GM21576 (cell line): Measurements from ENCODE around the gene CHEK1.
A peak's percentile ranks its signal among the peaks of the same experiment; 100 is the strongest.

Source experiments
- ATAC-seq: cut with Tn5 transposase; IDR thresholded peaks from one replicate; pipeline ENCODE4 v1.9.1; 2021; ENCODE audit warnings: mild to moderate bottlenecking, moderate library complexity; ENCODE audit not compliant: unreplicated experiment

The CHEK1 gene

DNA sequence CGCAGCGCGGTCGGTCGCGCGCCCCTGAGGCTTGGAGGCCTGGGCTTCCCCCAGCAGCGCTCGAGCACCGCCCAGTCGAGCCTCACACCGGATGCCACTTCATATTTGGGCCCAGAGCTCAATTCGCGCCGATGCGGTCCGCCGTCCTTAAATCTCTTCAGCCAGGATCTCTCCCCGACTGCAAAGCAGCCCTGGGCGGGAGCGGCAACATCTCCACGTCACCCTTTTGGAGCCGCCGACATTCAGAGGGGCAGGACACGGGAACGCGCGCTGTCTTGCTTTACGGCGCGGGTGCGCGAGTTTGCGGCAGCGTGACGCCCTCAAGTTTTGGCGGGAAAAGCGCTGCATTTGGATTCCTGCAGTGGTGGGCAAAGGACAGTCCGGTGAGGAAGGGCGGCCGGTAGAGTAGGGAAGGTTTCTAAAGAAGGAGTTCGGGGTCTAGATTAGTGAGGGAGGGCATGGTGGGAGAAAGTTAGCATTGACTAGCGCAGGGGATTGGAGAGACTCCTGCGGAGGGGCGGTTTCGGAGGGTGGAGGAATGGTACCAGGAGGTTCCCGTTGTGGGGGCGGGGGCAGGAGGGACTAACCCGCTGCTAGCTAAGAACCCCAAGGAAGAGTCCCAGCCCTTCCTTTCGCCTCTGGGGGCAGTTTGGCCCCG lies 796 bp downstream of the CHEK1 start:
- peak; percentile 85 for ATAC-seq

GRCh38 chr11:125626288-125626950 lies 1.5 kb downstream of the CHEK1 start:
- ATAC-seq: peak; percentile 43

DNA sequence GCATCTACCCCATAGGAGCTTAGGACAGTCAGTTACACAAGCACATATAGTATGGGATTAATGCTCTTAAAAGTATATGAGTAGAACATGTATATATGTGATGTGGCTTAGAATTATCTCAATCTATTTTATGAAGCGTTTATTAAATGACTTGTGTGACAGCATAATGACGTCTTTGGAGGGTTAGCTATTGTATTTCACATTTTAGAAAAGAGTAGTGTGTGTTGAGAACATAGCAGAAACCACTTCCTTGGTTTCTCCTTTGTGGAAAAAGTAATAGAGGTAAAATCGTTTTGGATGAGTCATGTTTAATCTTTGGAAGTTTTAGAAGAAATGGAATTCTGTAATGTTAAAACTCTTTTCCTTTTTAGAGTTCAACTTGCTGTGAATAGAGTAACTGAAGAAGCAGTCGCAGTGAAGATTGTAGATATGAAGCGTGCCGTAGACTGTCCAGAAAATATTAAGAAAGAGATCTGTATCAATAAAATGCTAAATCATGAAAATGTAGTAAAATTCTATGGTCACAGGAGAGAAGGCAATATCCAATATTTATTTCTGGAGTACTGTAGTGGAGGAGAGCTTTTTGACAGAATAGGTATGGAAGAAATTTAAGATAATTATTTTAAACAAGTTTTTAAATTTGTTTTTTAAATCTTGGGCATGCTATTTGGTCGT lies 2.4 kb downstream of the CHEK1 start:
- ATAC-seq: no peak

GRCh38 chr11:125637840-125638239 lies 12.9 kb downstream of the CHEK1 start:
- ATAC-seq: no peak

DNA sequence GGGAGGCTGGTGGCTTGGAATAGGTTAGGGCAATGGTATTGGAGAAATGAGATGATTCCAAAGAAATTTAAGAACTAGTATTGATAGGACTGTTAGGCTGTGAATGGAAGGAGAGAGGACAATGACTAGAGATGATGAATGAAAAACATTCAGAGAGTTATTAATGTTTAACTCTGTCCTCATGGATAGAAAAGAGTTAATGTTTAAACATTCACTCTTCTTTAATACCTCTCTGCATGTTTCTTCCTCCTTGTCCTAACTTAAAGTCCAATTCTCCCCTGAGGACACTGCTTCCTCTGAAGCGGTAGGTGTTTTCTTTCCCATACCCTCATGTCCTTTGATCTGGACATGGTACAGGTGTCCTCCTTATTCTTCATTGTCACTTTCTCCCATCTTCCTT lies 13.4 kb downstream of the CHEK1 start:
- ATAC-seq: no peak

GRCh38 chr11:125645871-125646270 lies 20.9 kb downstream of the CHEK1 start:
- ATAC-seq: no peak

DNA sequence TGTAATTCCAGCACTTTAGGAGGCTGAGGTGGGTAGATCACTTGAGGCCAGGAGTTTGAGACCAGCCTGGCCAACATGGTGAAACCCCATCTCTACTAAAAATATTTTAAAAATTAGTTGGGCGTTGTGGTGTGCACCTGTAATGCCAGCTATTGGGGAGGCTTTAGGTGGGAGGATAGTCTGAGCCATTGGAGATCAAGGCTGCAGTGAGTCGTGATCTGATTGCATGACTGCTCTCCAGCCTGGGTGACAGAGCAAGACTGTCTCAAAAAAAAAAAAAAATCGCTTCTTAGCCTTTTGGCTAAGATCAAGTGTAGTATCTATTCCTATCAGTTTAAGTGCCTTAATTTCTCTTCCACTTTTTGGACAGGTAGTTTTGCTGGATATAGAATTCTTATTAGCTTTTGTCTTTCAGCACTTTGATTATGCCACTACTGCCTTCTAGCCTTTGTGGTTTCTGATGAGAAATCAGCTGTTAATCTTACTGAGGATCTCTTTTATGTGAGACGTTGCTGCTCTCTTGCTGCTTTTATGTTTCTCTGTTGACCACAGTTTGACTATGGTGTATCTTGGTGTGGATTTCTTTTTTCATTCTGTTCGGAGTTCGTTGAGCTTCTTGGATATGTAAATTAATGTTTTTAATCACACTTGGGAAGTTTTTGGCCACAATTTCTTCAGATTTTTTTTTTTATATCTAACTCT lies 24.7 kb downstream of the CHEK1 start:
- ATAC-seq: no peak

GRCh38 chr11:125662689-125663088 lies 37.7 kb downstream of the CHEK1 start:
- no peak for ATAC-seq

DNA sequence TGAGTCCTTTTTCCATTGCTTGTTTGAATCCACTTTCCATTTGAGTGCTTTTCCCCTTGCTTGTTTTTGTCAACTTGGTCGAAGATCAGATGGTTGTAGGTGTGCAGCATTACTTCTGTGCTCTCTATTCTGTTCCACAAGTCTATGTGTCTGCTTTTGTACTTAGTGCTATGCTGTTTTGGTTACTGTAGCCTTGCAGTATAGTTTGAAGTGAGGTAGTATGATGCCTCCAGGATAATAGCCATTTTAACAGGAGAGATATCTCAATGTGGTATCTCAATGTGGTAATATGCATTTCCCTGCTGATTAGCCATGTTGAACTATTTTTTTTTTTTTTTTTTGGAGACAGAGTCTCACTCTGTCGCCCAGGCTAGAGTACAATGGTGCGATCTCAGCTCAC lies 38.9 kb downstream of the CHEK1 start:
- ATAC-seq: no peak

DNA sequence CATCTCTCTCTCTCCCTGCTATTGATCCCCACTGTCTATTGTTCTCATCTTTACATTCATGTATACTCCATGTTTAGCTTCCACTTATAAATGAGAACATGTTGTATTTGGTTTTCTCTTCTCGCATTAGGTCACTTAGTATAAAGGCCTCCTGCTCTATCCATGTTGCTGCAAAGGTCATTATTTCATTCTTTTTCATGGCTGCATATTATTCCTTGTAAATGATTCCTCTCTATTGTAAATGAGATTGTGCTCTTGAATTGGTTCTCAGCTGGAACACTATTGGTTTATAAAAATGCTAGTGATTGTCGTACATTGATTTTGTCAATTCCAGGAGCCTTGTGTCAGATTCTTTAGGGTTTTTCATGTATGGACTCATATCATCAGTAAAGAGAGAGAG lies 42.2 kb downstream of the CHEK1 start:
- ATAC-seq: no peak

DNA sequence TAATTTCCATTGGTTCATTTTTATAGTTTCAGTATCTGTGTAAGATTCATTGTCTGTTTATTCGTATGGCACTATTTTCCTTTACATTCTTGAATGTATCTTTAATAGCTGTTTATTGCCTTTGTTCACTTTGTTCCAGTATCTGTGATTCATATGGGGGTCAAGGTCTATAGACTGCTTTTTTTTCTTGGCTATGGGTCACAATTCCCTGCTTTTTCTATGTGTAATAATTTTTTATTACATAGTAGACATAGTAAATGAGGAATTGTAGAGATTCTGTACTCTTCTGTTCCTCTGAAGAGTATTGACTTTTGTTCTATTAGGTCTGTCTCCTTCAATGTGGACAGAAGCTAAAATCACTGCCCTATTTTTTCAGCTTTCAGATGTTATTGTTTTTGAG lies 45.2 kb downstream of the CHEK1 start:
- no peak for ATAC-seq

- no peak for ATAC-seq
Measured at GRCh38 chr11:125671561-125671960, 46.6 kb downstream of the CHEK1 start.

DNA sequence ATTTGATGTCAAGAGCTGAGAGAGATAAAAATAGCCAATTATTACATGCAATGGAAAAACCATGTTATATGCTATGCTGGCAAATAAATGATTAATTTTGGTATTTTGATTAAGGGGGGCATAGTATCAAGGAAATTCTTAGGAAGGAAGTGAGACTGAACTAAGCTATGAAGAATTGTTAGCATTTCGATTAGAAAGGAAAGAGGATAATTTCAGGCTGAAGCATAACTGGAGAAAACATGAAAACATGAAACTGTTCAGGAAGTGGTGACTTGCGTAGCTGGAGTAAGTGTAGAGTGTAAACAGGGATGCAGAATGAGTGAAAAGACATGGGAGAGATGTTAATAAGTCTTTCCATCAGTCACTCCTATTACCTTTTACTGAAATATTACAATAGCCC lies 49.2 kb downstream of the CHEK1 start:
- ATAC-seq: no peak

DNA sequence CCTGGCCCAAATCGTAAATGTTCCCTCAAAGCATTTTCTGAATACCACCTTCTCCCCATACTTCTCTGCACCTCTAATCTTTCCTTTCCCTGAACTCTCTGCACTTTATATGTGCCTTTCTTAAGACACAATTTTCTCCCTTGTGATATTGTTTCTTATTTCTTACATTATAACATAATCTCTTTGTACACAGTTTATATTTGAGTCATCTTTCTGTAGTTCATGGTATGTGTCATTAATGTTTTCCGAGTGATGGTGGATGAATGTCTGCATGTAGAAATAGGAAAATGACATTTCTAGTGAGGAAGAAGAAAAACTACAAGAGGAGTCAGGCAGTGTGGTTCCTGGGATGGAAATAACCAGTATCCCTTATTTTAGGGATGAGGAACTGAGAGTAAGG lies 50.2 kb downstream of the CHEK1 start:
- ATAC-seq: no peak

- ATAC-seq: no peak
Measured at GRCh38 chr11:125679397-125679796, 54.4 kb downstream of the CHEK1 start.

DNA sequence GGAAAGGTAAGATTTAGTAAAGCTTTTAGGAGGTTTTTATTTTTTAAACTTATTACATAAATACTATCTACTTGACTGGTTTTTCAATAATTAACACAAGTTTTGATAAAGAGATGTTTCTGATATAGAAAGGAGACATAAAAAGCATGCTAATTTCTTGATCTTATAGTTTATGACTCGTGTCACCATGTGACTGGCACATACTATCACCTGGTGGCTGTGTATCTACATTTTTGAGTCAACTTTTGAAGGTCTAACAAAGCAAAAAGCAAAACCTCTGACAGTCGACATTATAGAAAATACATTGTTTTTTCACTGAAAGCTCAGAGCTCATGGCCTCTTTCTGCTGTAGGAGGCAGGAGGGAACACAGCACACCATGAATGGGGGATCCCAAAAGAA lies 54.9 kb downstream of the CHEK1 start:
- ATAC-seq: no peak

- no peak for ATAC-seq
Measured at GRCh38 chr11:125680747-125681146, 55.8 kb downstream of the CHEK1 start, which contains the start of gene ACRV1. TSS of gene ACRV1 (minus strand) at chr11:125680847. CDS start at chr11:125680780, 67 bp downstream.

- no peak for ATAC-seq
Measured at GRCh38 chr11:125685228-125685627, 60.3 kb downstream of the CHEK1 start.

DNA sequence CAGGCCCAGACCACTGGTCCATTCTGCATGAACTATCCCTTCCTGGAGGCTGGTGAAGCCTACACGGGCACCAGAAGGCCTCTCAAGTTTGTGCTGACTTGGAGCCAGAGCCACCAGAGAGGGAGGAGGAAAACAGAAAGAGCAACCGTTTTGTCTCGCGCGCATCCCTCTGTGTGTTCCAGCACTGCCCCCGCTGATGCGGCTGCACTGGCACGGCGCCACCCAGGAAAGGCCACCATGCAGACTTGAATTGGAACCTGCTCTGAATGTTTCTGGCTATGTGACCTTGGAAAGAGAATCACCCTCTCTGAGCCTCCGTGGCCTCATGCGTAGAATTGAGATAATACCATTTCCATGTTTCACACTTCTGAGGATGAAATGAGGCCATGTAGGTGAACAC lies 63.1 kb downstream of the CHEK1 start:
- ATAC-seq: no peak

GRCh38 chr11:125688632-125689031 lies 63.7 kb downstream of the CHEK1 start:
- no peak for ATAC-seq

GRCh38 chr11:125689274-125689859 lies 64.4 kb downstream of the CHEK1 start:
- ATAC-seq: no peak
